Anterior cingulate cortex (tissue), 58 donors: ENCODE results near the gene FBXO21.

Source experiments
- DNase-seq, 58 donors: peaks; one replicate each; lab custom pipeline; 2025; lab: John Stamatoyannopoulos, UW

The FBXO21 gene

DNA sequence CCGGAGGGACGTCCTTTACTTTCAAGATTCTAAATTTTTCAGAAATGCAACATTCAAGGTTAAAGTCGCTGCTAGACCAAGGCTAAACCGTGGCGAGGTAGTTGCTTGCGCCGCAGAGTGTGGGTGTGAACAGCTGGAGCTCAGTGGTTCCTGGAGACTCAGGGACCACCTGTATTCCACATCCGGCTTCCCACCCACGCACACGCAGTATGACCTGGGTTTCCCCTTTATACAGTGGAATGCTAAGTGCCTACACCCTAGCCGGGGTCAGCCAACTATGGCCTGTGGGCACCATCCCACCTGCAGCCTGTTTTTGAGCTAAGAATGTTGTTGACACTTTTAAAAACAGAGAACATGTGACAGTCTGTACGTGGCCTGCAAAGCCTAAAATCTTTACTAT, 48.2 kb downstream of the FBXO21 start:
- DNase-seq: no peak

DNA sequence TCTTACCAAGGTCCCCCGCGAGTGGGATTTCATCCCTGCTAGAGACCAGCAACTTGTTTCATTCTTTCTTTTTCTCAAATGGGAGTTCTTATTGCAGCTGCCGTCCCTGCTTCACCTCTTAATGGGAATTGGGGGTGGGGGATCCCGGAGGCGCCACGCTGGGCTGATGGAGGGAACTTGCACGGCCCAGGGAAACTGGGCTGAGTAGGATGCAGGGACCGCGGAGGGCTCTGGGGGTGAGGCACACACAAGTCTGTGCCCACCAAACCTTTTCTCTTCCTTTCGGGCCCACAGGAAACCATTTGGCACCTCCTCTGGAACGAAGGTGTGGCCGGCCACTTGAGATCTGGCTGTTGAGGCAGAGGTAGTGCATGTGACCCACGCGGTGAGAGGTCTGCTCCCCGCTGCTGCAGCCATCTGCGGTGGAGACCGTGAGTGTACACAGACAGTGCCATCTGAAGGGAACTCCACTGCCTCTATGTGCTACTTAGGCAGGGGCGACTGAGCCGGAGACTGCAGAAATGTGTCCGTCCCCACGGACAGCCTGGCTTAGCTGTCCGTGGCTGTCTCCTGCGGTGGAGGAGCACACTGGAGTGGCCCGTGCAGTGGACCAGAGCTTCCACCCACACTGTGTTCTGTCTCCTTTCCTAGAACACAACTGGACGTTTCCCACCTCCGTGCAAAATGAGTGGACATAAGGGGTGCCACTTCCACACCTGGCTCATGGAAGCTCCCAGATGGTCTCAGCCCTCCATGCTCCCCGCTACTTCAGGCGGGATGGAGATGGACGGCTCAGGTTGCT, 49.0 kb downstream of the FBXO21 start:
- DNase-seq: no peak

DNA sequence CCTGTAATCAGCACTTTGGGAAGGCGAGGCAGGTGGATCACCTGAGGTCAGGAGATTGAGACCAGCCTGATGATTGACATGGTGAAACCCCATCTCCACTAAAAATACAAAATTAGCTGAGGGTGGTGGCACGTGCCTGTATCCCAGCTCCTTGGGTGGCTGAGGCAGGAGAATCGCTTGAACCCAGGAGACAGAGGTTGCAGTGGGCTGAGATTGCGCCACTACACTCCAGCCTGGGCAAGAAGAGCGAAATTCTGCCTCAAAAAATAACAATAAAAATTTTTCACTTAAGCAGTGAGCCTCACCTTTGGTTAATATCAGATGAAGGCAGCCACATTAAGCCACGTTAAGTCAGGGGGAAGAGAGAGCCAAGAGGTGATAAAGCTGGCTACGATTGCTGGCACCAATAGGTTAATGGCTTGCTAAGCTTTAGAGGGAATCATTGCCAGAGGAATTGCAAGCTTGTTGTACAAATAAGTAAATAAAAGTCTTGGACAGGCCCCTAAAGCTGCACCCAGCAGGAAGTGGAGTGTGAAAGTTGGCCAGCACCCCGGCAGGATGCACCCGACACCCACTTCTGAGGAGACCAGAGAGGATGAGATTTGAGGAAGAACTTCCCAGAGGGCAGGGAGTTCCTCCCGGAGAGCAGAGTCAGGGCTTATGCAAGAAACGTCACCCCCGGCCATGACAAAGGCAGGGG, 49.7 kb downstream of the FBXO21 start:
- peak in 4 of 58 donors; percentile 2 to 26 (median 6) for DNase-seq

DNA sequence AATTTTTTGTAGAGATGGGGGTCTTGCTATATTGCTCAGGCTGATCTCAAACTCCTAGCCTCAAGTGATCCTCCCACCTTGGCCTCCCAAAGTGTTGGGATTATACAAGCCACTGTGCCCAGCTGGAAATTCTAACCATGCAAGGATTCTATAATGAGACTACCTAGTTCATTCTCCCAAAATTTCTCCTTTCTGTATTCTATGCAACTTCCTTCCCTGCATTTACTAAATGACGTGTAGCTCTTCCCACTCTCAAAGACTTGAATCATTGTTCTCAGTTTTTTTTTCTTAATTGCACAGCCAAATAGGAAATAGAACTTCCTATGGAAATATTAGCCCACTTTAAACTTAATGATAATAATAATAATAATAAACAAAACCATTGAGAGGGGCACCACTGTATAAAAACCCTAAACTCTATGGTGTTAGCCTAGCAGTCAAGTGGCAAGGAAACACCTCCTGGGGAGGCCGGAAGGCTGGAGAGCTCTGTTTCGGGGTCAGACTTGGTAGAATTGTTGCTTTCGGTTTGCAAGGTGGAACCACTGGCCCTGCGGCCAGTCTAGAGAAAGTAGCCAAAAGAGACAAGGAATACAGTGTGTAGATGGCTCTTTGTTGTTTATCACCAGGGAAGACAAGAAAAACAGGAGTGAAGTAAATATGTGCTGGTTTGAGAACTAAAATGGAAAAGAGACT, 51.1 kb downstream of the FBXO21 start:
- DNase-seq: no peak

DNA sequence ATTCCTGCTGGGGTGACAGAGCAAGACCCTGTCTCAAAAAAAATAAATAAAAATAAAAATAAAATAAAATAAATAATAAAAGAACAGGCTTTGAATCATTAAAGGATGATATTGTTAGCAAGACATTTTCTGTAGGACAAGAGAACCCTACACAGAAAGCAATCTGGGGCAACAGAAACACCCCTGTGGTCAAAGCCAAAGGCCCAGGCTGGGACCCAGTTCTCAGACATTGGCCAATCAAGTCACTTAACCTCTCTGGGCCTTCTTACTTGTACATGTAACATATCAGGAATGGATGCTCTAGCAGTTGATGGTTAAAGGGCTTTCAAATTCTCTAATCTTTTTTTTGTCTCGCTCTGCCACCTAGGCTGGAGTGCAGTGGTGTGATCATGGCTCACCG, 55.5 kb downstream of the FBXO21 start:
- DNase-seq: no peak

DNA sequence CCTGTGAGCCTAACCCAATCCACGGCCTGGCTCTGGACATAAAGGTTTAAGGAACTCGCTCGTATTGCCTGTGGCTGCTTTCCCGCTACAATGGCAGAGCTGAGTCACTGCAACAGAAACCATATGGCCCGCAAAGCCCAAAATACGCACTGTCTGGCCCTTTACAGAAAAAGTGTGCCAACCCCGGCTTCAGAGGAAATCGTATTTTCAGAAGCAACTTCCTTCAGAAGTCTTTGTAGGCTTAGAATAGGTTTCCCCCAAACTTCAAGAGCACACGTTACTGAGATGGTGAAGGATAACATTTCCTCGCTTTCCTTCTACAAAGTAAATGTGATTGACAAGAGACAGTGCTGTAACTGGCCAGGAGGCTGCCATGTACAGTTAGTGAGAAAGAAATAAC, 56.2 kb downstream of the FBXO21 start:
- DNase-seq: peak in 22 of 58 donors; percentile 6 to 66 (median 18)

DNA sequence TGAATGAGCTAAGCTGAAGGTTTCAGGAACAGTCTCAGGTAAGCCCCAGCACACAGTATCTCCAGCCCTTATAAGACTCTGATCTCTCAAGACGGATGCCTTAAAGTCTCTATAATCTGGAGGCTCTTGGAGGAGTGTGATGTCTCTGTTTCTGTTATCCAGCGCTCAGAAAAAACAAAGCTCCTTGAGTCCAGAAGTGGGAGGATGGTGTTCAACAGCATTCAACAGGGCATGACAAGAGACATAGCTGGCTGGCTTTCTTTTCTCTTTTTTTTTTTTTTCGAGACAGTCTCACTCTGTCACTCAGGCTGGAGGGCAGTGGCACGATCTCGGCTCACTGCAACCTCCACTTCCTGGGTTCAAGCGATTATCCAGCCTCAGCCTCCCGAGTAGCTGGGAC, 59.5 kb downstream of the FBXO21 start:
- no peak for DNase-seq

DNA sequence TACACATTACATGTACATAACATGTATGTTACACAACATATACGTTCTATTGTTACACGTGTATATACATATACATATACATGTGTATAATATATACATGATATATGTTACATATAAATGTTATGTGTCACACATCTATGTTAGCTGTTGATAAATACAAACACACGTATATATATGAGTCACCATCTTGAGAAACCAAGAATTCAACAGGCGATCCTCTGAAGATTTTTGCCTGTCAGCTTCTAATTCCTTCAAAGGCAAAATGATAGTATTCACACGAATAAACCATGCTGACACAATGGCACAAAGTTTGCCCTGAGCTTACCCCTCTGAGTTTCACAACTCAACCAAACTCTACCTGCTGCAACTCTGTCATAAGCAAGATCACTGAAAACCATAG, 60.9 kb downstream of the FBXO21 start:
- no peak for DNase-seq

DNA sequence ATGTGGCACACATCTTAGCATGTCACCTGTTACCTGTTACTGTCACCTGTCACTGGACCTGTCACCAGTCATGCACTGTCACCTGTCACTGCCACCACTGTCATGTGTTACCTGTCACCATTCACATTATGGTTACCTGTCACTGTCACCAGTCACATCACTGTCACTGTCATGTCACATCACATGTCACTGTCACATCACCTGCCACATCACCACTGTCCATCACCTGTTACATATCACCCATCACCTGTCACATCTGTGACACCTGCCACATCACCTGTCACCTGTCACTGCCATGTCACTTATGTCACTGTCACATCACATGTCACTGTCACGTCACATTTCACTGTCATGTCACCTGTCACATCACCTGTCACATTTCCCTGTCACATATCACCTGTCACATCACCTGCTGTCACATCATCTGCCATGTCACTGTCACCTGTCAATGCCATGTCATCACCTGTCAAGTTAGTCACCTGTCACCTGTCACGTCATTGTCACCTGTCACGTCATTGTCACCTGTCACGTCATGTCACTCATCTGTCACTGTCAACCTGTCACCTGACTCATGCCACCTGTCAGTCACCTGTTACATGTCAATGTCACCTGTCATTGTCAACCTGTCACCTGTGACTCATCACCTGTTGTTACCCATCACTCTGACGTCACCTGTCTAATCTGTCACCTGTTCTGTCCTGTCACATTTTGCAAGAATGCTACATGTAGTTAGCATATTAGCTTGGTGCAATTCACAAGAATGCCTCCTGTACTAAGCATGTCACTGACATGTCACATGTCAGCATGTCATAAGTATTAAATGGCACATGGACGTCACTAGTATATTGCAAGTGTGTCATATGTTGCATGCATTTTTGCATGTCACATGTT, 62.1 kb downstream of the FBXO21 start:
- no peak for DNase-seq

DNA sequence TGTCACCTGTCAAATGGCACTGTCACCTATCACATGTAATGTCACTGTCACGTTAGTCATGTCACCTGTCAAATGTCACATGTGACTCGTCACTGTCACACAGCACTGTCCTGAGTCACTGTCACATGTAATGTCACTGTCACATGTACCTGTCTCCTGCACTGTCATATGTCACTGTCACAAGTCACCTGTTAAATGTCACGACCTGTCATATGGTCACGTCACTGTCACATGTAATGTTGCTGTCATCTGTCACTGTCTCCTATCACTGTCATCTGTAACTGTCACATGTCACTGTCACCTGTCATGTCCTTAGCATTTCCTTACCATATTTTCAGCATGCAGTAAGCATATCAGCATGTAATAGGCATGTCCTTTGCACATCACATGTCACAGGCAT, 63.9 kb downstream of the FBXO21 start:
- no peak for DNase-seq

DNA sequence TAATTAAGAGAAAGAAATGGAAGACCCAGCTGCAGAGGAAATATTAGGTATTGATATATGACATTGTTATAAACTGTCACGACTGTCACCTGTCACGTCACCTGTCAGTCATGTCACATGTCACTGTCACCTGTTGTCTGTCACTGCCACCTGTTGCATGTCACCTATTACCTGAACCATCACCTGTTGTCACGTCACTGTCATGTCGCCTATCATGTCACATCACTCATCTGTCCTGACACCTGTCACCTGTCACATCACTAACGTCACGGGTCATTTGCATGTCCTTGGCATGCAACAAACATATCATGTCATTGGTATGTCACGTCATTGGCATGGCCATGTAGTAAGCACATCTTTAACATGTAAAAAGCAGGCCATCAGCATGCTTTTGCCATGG, 64.5 kb downstream of the FBXO21 start:
- DNase-seq: no peak

DNA sequence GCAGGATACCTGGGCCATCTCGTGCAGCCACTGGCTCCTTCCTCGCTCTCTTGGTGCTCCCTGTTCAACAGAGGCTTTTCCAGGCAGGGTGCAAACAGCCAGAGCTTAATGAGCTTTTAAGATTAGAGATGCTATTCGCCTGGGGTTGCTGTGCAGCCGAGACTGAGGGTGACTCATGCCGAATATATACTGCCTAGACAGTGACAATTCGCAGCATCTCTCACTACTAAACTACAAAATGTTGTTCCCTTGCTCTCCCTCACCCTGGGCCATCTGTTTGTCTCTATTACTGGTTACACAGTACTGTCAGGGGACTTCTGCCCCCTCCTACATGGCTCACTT, 65.0 kb downstream of the FBXO21 start:
- DNase-seq: peak in 34 of 58 donors; percentile 8 to 79 (median 34)

DNA sequence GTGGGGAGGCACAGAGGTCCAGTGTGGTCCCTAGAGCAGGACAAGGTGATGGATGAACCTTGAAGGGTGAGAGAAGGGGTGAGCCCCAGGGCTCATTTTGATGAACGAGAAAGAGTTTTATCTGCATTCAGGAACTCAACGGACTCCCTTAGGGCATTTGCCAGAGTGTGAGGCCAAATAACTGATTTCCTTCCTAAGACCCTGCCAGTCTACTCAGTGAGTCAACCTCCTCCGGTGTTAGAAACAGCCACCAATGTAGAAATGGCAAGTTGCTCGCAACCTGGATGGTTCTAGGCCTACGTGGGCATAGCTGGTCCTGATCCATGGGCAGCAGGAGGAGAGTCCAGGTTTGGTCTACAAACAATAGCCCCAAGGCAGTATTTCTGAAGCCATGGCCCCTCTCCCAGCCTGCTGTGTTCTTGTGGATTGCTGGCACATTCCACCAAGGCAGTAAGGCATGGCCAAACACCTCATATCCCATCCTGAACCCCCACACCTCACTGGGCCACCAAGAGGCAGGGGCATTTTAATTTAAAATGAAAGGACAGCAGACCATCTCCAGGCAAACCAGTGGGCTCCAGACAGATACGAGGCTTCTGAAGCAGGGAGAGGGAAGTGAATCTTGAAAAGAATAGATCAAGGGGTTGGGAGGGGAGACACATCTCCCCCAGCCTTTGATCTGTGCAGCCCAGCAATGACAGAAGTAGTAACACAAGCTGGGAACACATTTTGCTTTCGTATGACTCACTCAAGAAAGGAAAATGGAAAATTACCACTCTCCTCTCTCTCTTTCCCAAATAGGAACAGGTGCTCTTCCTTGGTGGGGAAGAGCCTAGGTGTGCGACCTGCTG, 65.6 kb downstream of the FBXO21 start:
- no peak for DNase-seq

DNA sequence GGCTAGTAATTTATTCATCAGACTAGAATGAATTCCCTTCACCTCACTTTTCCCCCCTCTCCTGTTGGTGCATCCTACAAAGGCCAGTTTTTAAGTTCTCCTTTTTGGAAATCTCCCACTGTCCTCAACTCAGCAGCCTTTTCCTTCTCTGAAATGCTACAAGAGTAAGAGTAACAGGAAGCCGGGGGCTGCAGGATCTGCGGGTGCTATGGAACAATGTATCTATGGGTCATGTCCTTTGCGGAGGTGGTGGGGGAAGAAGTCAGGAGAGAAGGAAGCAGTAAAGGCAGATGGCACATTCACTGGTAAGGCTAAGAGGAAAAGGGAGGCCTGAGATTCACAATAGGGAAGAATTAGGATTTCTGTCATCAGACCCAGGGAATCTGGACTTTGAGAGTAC, 68.8 kb downstream of the FBXO21 start:
- DNase-seq: no peak

DNA sequence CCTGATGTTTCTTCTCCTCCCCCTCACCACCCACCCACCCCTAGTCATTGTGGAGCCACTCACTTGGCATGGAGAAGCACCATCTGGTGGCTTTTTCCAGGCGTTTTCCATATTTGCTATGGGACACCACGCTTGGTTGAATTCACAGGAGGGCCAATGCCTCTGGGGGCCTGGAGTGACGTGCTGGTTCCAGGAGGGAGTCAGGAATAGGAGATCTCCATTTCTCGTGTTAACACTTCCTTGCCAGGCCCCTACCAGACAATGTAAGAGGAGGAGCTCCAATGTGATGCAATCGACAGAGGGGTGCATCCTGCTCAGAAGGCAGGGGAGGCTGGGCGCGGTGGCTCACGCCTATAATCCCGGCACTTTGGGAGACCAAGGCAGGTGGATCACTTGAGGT, 69.5 kb downstream of the FBXO21 start:
- DNase-seq: peak in 23 of 58 donors; percentile 4 to 74 (median 24)

DNA sequence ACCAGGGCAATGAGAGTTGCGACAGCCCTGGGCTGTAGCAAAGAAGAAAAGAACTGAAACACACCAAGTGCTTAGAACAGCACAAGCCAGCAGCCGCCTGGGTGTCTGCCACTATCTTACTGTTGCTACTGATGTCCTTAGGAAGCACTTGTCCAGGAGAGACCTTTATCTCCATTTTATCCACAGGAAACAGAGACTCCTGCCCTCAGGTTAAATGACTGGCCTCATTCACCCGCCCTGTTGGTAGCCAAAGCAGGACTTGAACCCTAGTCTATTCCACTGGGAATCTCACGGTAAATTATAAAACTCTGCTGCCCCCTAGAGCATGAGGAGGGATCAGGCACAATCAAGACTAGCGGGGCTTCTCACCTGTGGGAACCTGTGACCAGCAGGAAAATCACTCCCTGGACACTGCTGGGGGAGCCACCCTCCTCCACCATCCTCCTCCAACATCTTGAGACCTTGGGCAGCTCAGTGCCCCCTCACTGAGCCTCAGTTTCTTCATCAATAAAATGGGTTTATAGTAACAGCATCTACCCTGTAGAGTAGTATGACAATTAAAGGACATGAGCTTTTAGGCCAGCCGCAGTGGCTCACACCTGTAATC, 70.6 kb downstream of the FBXO21 start:
- peak in 9 of 58 donors; percentile 10 to 44 (median 34) for DNase-seq

DNA sequence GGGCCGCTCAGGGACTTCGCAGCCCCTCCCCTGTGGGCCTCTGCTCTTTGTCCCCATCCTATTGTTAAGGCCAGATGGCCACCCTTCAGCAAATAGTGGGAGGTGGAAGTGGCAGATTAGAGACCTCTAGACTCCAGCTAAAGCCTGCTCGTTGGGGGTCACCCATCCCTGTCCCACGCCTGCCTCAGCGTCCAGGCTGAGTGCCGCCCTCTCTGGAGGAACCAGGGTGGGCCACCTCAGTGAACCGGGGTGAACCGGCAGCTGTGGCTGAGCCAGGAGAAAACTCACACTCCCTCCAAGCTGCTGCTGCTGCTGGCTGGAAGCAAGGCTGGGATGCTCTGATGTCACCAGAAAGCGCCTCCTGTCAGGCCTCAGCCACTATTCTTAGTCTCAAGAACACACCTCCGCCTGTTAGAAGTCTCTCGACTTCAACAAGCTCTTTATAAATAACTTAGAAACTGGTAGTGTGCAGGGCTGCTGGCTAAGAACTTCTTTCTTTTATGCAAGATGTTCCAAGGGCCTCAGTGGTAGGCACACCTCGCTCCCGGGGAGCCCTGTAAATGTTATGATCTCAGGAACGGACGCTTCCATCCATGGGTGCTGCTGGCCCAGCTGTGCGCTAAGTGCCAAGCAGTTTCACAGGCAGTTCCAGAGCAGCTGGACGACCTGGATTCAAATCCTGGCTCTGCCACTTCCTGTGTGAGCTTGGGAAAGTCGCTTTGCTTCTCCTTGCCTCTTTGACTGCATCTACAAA, 71.3 kb downstream of the FBXO21 start:
- DNase-seq: peak in 38 of 58 donors; percentile 6 to 72 (median 34)

DNA sequence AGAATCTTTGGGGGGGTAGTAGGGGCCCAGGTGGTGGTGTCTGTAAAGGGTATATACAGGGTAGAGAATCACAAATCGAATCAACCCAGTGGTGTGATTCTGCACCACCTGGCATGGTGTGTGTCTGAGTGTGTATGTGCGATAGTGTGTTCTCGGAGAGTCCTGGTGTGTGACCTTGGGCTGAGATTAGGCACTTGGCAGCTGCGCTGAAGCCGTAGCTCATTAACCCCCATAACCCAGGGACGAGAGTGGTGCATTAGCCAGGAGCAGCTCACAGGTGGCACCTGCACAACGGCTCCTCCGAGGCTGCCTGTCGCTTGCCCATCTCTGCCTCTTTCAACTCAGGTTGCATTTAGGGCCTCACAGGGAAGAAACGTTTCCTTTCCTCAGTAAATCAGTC, 75.5 kb downstream of the FBXO21 start:
- DNase-seq: no peak
